Stimulated activated CD4-positive, alpha-beta T cell treated with anti-CD3 and anti-CD28 coated beads, Interleukin-12 subunit alpha, Interleukin-12 subunit beta, amount 100 ng/mL, for 24 hours (primary cell): ENCODE measurements around the gene KPNA3.
A peak's percentile ranks its signal among the peaks of the same experiment; 100 is the strongest.
"Not testable (repeated sequence)": the region's sequence is repeated elsewhere in the genome, so short reads cannot be mapped to it uniquely, and the experiment has no call there.

Source experiments
- DNase-seq, 2 experiments: peaks; one replicate each; pipeline ENCODE4 v3.0.0-alpha.2; 2020; ENCODE audit warnings: low read depth in 2 of 2

KPNA3 gene

GRCh38 chr13:49754146-49754545 is 38.3 kb downstream of the KPNA3 start:
- DNase-seq: no peak

GRCh38 chr13:49749848-49750247 is 42.6 kb downstream of the KPNA3 start:
- no peak for DNase-seq

- DNase-seq: no peak
Measured at GRCh38 chr13:49746111-49746510, 46.4 kb downstream of the KPNA3 start.

DNA sequence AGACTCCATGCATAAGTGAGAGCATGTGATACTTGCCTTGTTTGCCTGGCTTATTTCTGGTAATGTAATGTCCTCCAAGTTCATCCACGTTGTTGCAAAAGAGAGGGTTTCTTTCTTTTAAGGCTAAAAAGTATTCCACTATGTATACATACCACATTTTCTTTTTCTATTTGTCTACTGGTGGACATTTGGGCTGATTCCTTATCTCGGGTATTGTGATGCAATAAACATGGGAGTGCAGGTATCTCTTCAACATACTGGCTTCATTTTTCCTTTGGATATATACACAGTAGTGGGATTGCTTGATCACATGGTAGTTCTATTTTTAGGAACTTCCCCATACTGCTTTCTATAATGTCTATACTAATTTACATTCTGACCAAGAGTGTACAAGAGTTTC is 51.6 kb downstream of the KPNA3 start:
- DNase-seq: no peak

- DNase-seq: no peak
Measured at GRCh38 chr13:49739498-49740187, 52.8 kb downstream of the KPNA3 start.

DNA sequence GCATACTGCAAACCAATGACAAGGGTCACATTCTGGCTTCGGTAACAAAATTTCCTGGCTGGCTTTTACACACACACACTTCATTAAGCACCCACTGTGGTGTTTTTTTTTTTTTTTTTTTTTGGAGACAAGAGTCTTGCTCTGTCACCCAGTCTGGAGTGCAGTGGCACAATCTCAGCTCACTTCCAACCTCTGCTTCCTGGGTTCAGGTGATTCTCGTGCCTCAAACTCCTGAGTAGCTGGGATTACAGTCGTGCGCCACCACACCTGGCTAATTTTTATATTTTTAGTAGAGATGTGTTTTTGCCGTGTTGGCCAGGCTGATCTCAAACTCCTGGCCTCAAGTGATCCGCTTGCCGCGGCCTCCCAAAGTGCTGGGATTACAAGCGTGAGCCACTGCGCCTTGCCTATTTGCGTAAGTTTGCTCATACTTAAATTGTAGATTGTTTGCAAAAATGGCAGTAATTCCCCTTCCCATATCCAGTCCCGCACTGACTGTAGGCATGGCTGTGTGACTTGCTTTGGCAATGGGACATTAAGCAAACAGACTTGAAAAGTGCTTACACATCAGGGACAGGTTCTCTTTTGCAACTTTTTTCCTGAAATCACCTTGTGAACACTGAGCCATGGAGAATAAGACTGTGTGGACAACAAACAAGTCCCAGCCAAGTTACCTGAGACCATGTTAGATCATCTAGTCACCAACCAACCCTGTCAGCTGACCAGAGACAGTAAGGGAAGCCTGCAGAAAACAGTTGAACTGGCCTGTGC is 59.1 kb downstream of the KPNA3 start:
- no peak for DNase-seq

DNA sequence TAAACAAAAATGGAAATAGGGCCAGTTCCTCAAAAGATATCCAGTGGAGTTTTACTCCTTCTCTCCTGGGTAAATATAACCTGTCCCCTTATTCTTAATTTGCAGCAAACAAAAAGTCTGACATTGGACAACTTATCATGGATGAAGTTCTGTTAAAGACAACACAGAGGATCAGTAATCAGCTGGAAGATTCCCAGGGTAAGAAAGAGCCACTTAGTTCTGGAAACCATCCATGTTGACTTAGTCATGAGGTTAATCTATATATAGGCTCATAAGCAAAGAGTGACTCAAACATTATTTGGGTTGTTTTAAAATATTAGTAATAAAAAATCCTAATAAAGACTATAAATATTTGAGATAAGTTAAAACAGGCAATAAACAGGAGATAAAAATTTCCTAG is 60.7 kb downstream of the KPNA3 start:
- DNase-seq: no peak

GRCh38 chr13:49716615-49717014 is 75.9 kb downstream of the KPNA3 start:
- no peak for DNase-seq

- DNase-seq: no peak
Measured at GRCh38 chr13:49714757-49715156, 77.7 kb downstream of the KPNA3 start.

GRCh38 chr13:49711218-49711863 is 81.1 kb downstream of the KPNA3 start:
- no peak for DNase-seq

DNA sequence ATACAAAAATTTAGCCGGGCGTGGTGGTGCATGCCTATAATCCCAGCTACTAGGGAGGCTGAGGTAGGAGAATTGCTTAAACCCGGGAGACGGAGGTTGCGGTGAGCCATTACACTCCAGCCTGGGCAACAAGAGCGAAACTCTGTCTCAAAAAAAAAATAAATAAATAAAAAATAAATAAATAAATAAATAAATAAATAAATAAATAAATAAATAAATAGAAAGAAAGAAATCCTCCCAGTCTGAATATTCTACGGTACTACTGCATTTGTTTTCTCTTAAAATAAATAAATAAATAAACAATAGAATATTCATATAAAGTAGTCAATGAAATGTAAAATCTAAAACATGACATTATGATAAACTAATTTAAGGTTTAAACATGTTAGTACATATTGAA is 88.2 kb downstream of the KPNA3 start:
- not testable (repeated sequence) for DNase-seq

DNA sequence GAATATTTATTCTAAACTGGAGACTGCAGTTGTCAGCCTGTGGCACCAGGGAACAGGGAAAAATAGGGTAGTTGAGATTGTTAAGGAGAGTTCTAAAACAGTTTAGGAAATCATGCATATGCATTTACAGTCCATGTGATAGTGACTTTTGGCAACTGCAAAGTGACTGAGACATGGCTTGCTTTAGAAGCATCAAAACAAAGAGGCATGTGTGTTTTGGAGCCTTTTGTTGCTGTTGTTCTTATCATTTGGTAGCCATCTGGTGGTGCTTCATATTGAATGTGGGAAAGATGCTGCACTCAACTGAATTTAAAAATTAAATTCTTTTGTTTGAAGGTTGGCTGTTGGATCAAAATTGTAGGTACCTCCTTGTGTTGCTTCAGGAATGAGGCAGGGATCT is 91.0 kb downstream of the KPNA3 start:
- DNase-seq: no peak

- no peak for DNase-seq
Measured at GRCh38 chr13:49697468-49697867, 95.0 kb downstream of the KPNA3 start.

DNA sequence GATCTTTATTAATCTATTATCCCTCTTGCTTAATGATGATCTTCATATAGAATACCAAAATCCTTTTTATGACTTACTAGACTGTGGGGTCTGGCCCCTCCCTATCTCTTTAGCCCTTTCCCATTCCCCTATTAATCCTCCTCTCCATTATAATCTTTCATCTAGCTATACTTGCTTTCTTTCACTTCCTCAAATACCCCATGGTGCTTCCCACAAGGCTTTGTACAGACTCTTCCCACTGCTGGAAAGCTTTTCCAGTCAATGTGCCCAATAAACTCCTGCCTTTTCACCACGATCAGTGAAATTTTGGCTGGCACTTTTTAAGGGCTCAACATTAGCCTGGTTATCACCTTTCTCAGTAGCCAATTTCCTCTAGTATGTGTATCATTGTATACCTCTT is 98.0 kb downstream of the KPNA3 start:
- DNase-seq: no peak

- DNase-seq: no peak
Measured at GRCh38 chr13:49693877-49694276, 98.6 kb downstream of the KPNA3 start.

DNA sequence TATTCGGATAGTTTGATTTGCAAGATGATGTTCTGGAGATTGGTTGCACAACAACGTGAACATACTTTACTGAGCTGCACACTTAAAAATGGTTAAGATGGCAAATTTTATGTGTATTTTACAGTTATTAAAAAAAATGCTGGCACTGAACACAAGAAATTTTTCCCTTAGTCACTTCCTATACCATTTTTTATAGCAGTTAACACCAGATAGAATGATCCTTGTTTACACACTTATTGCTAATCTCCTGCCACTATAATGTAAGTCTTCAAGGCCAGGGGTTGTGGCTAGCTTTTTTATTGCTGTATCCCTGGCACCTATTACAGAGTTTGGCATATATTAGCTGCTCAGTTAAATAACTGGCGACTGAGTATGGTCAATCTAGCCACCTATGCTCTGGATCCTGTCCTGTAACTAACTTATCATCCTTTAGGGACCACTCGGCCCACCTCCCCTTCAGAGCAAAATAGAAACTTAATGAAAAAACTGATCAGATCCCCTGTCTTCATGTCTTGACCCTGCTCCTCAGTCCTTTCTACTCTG is 99.2 kb downstream of the KPNA3 start:
- no peak for DNase-seq

- peak; percentile 80 to 96 for DNase-seq
Measured at GRCh38 chr13:49690995-49691784, 101.3 kb downstream of the KPNA3 start, which contains the start of gene EBPL. EBPL (minus strand) TSS chr13:49691486; CDS start chr13:49691424, 62 bp downstream.

DNA sequence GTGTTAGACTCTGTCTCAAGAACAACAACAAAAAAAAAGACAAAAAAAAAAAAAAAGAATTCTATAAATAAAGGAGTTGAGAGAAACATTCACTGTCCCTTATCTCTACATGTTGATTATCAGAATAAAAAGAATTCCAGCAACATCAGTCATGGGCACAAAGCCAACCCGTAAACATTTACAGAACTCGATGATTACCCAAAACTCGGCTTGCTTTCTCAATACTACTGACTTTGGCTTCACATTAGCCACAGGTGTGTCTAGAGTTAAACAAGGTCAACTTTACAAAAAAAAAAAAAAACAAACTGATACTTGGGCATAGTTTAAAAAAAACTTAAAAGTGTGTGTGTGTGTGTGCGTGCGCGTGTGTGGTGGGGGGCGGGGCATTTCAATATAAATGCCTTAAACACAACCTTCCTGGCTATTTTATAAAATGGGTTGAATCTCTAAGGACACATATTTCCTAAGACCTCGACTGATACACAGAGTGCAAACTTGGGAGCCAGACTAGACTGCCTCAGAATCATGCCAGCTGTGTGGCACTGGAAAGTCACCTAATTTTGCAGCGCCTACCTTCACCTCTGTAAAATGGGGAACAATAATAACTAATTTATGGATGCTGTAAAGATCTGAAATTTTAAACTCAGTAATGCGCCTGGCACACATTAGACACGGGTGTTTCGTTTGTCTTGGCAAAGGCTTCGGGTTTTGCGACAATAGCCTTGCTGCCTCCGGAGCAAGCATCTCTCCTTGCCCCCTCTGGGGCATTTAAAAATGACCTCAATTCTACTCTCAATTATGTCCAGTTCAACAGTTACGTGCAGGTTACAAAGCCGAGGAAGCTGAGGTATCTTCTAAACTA is 102.1 kb downstream of the KPNA3 start:
- DNase-seq: no peak

DNA sequence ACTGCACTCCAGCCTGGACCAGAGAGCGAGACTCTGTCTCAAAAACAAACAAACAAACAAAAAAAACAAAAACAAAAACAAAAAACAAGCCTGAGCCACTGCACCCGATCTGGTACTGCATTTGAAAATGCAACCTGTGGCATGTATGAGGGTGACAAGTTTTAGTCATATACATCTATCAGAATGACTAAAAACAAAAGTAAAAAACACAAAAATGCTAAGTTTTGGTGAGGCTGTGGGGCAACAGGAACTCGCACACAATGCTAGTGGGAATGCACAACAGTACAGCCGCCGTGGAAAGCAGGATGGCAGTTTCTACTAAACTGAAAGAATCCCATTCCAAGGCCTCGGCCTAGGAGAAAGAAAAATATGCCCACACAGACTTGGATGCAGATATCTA is 109.0 kb downstream of the KPNA3 start:
- no peak for DNase-seq

GRCh38 chr13:49681842-49682435 is 110.5 kb downstream of the KPNA3 start:
- no peak for DNase-seq
